SU-DHL-6 (cell line): ENCODE data around the gene HINT2.
A peak's percentile ranks its signal among the peaks of the same experiment; 100 is the strongest.

ENCODE experiments used
- H2AFZ ChIP-seq: fragments of 200-600 bp; sonication (generic); 2 replicates; pipeline ENCODE4 v1.6.1; 2014; ENCODE audit warnings: low read depth, mild to moderate bottlenecking, moderate library complexity, mixed read lengths, antibody characterized with exemption, low read length; ENCODE audit not compliant: severe bottlenecking
- H3F3A ChIP-seq: fragments of 200-600 bp; shearing (Covaris generic); 2 replicates; pipeline ENCODE4 v1.6.0; 2016; ENCODE audit warnings: antibody characterized with exemption, mild to moderate bottlenecking; ENCODE audit not compliant: insufficient read depth
- H3K27ac ChIP-seq: fragments of 200-600 bp; sonication (generic); 2 replicates; pipeline ENCODE4 v1.5.1; 2016; ENCODE audit warnings: low read depth, mild to moderate bottlenecking, low read length, moderate library complexity, mixed read lengths
- H3K27me3 ChIP-seq: fragments of 200-600 bp; sonication (generic), shearing (Covaris generic); 2 replicates; pipeline ENCODE4 v1.6.0; 2014; ENCODE audit warnings: mild to moderate bottlenecking, low read length
- H3K36me3 ChIP-seq: fragments of 200-600 bp; sonication (generic); 2 replicates; pipeline ENCODE4 v1.6.1; 2014; ENCODE audit warnings: mild to moderate bottlenecking, low read length, mixed read lengths
- H3K4me2 ChIP-seq: fragments of 300-600, 200-600 bp; shearing (Covaris generic), sonication (generic); 2 replicates; pipeline ENCODE4 v1.6.0; 2014; ENCODE audit warnings: low read length, low read depth, mild to moderate bottlenecking; ENCODE audit not compliant: poor library complexity, severe bottlenecking
- H3K4me3 ChIP-seq: fragments of 200-600 bp; sonication (generic); 2 replicates; pipeline ENCODE4 v1.5.1; 2014; ENCODE audit warnings: antibody characterized with exemption, low read length, mild to moderate bottlenecking, mixed read lengths; ENCODE audit not compliant: insufficient read depth, poor library complexity, severe bottlenecking
- H3K79me2 ChIP-seq: fragments of 200-600 bp; sonication (generic); 2 replicates; pipeline ENCODE4 v1.6.1; 2014; ENCODE audit warnings: mild to moderate bottlenecking, low read length, moderate library complexity; ENCODE audit not compliant: insufficient read depth
- H3K9ac ChIP-seq: fragments of 200-600 bp; sonication (generic); 2 replicates; pipeline ENCODE4 v1.7.0; 2014; ENCODE audit warnings: mild to moderate bottlenecking, low read length
- H3K9me2 ChIP-seq: fragments of 200-600 bp; sonication (generic); replicated peaks from 2 replicates; pipeline ENCODE4 v1.6.1; 2014; ENCODE audit warnings: low read length; ENCODE audit not compliant: insufficient read depth
- H3K9me3 ChIP-seq: fragments of 200-600 bp; sonication (generic); 2 replicates; pipeline ENCODE4 v1.6.1; 2014; ENCODE audit warnings: low read length, mixed read lengths; ENCODE audit not compliant: insufficient read depth
- H4K20me1 ChIP-seq: fragments of 200-600 bp; sonication (generic); 2 replicates; pipeline ENCODE4 v1.6.1; 2014; ENCODE audit warnings: low read depth, mild to moderate bottlenecking, antibody characterized with exemption, low read length, moderate library complexity, mixed read lengths
- CTCF ChIP-seq: fragments of 200-600 bp; sonication (generic); IDR thresholded peaks from one replicate; pipeline ENCODE4 v1.5.1; 2017; ENCODE audit warnings: antibody characterized with exemption, mild to moderate bottlenecking, low read length, moderate library complexity; ENCODE audit not compliant: insufficient read depth, poor library complexity, severe bottlenecking
- EZH2phosphoT487 ChIP-seq: fragments of 200-600 bp; sonication (generic), shearing (Covaris generic); conservative IDR thresholded peaks from 2 replicates; pipeline ENCODE4 v1.6.1; 2018; ENCODE audit warnings: mild to moderate bottlenecking, antibody characterized with exemption, low read length, moderate library complexity, mixed read lengths

The HINT2 gene

GRCh38 chr9:35818341-35818740, 3.5 kb upstream of the HINT2 start:
- no peak overlapping the region for H3K4me2 ChIP-seq
- H3K9me2 ChIP-seq: no peaks in the 10 kb centered on the region
- no peak overlapping the region for H3K4me3 ChIP-seq
- no peaks in the 10 kb centered on the region for H3K27me3 ChIP-seq
- H2AFZ ChIP-seq: no peak overlapping the region
- no peak for TF ChIP-seq CTCF
- TF ChIP-seq EZH2phosphoT487: no peak
- no peaks in the 10 kb centered on the region for H4K20me1 ChIP-seq
- H3K79me2 ChIP-seq: no peaks in the 10 kb centered on the region
- H3K9ac ChIP-seq: no peak overlapping the region
- H3K9me3 ChIP-seq: no peaks in the 10 kb centered on the region
- no peak overlapping the region for H3K27ac ChIP-seq
- no peaks in the 10 kb centered on the region for H3K36me3 ChIP-seq
- H3F3A ChIP-seq: 0 out of 2 replicates have a peak, but pooled peaks cover 8% of the 10 kb centered on the region

GRCh38 chr9:35816708-35817107, 1.9 kb upstream of the HINT2 start:
- Histone ChIP-seq H3K9ac (no peak overlapping the region), H2AFZ (no peak overlapping the region), H3K27ac (no peak overlapping the region), H3K4me3 (no peak overlapping the region), H3K36me3 (no peaks in the 10 kb centered on the region), H3K27me3 (no peaks in the 10 kb centered on the region), H3K79me2 (no peaks in the 10 kb centered on the region), H3K9me2 (no peaks in the 10 kb centered on the region), H3K4me2 (no peak overlapping the region), H3F3A (peaks cover 19% of the 10 kb centered on the region), H3K9me3 (no peaks in the 10 kb centered on the region), H4K20me1 (no peaks in the 10 kb centered on the region)
- TF ChIP-seq EZH2phosphoT487: no peak
- TF ChIP-seq CTCF: no peak

GRCh38 chr9:35814106-35814840, 569 bp downstream of the HINT2 start:
- H3K9ac ChIP-seq: peak overlapping the region; percentile 88
- TF ChIP-seq CTCF (peak; percentile 38), EZH2phosphoT487 (no peak)
- no peaks in the 10 kb centered on the region for H3K36me3 ChIP-seq
- peak overlapping the region; percentile 64 for H3K4me3 ChIP-seq
- no peaks in the 10 kb centered on the region for H3K27me3 ChIP-seq
- no peaks in the 10 kb centered on the region for H3K9me3 ChIP-seq
- H3K9me2 ChIP-seq: no peaks in the 10 kb centered on the region
- peaks cover 22% of the 10 kb centered on the region for H3F3A ChIP-seq
- peak overlapping the region; percentile 93 for H3K4me2 ChIP-seq
- H3K27ac ChIP-seq: peak overlapping the region; percentile 76
- no peaks in the 10 kb centered on the region for H3K79me2 ChIP-seq
- peak overlapping the region; percentile 37 for H2AFZ ChIP-seq
- no peaks in the 10 kb centered on the region for H4K20me1 ChIP-seq
